Panc1 (cell line): ENCODE results near the gene RHOG. TPM values are rescaled to one million over a fixed set of nuclear protein-coding genes. Genes with fewer than 3 reads are reported as not detected.

Experiments
- ATAC-seq: fragments of 200-7000 bp; cut with Tn5 transposase; 2 replicates; pipeline ENCODE4 v1.9.1; 2020; ENCODE audit warnings: mild to moderate bottlenecking, moderate library complexity
- BruUV-seq: library from RNA; stranded (reverse); fragments of 400-500 nt; replicated peaks from 2 replicates; lab custom pipeline; 2021; lab: Mats Ljungman, UMichigan
- CTCF ChIA-PET: fragments of 300-600 bp; sonication (Branson Sonifier 250); formaldehyde crosslinking; loops from one replicate; lab custom pipeline; 2022; ENCODE audit warnings: antibody characterized with exemption; lab: Charles Lee
- POLR2A ChIA-PET: fragments of 300-600 bp; sonication (Branson Sonifier 250); formaldehyde crosslinking; loops from one replicate; lab custom pipeline; 2022; ENCODE audit warnings: antibody characterized with exemption; lab: Charles Lee
- DNase-seq: peaks from one replicate; pipeline ENCODE4 v3.0.0-alpha.2; 2010; ENCODE audit warnings: low read depth, low spot score
- H3K27ac ChIP-seq: 2 replicates; pipeline ENCODE4 v1.5.1; 2011; ENCODE audit warnings: mild to moderate bottlenecking, low read length, inconsistent platforms
- H3K27me3 ChIP-seq: fragments of 200-500 bp; sonication (Bioruptor generic); 2 replicates; pipeline ENCODE4 v1.6.0; 2014; ENCODE audit warnings: low read length, inconsistent platforms; ENCODE audit not compliant: control insufficient read depth, insufficient read depth
- H3K36me3 ChIP-seq: fragments of 200-500 bp; sonication (Bioruptor generic); 2 replicates; pipeline ENCODE4 v1.5.1; 2014; ENCODE audit warnings: inconsistent platforms, mild to moderate bottlenecking, low read length, moderate library complexity; ENCODE audit not compliant: control insufficient read depth, insufficient read depth
- H3K4me1 ChIP-seq: 2 replicates; pipeline ENCODE4 v1.5.1; 2011; ENCODE audit warnings: inconsistent platforms, mild to moderate bottlenecking, low read length, moderate library complexity; ENCODE audit not compliant: control insufficient read depth, insufficient read depth
- H3K4me3 ChIP-seq, 2 experiments: 2 replicates each; pipeline ENCODE4 v1.5.1; 2011 to 2012; ENCODE audit warnings: low read depth in 2 of 2, low read length in 2 of 2, mild to moderate bottlenecking in 2 of 2, inconsistent platforms in 1 of 2, moderate library complexity in 1 of 2
- H3K9me3 ChIP-seq: fragments of 200-500 bp; sonication (Bioruptor generic); 2 replicates; pipeline ENCODE4 v1.5.1; 2014; ENCODE audit warnings: low read depth, mild to moderate bottlenecking, inconsistent platforms, low read length, moderate library complexity; ENCODE audit not compliant: control insufficient read depth, insufficient read depth
- POLR2AphosphoS5 ChIP-seq: IDR thresholded peaks from 2 replicates; pipeline ENCODE4 v1.6.1; 2012; ENCODE audit warnings: mild to moderate bottlenecking, low read depth, low read length, moderate library complexity
- SIN3A ChIP-seq: IDR thresholded peaks from 2 replicates; pipeline ENCODE4 v1.6.1; 2012; ENCODE audit warnings: low read depth, mild to moderate bottlenecking, low read length, moderate library complexity, borderline replicate concordance; ENCODE audit not compliant: insufficient read depth
- TCF7L2 ChIP-seq: IDR thresholded peaks from 2 replicates; pipeline ENCODE4 v1.6.1; 2011; ENCODE audit warnings: mild to moderate bottlenecking, low read depth, low read length, inconsistent platforms
- in situ Hi-C: cut with HindIII; loops from 2 replicates; pipeline ENCODE4 v1.10.0; 2016; ENCODE audit warnings: low sequenced_read_pairs, low pct_unique_long_range_greater_than_20kb
- intact Hi-C: fragments of 100-400 bp; cut with micrococcal nuclease; formaldehyde crosslinking; loops from one replicate; pipeline ENCODE4 v1.10.0; 2022; ENCODE audit not compliant: unreplicated experiment
- total RNA-seq: library from RNA; stranded (reverse); gene quantifications from one replicate; pipeline ENCODE4 v1.2.1, GENCODE V29; 2021; ENCODE audit not compliant: unreplicated experiment
- TF ChIP-seq, protein P1 (sequence below): fragments of 450-650 bp; IDR thresholded peaks from 2 replicates; pipeline ENCODE4 v1.5.1; 2017; ENCODE audit warnings: mild to moderate bottlenecking
- TF ChIP-seq, protein P2 (sequence below), 2 experiments: IDR thresholded peaks; 2 replicates each; pipeline ENCODE4 v1.6.1; 2011 to 2012; ENCODE audit warnings: low read depth in 2 of 2, control low read depth in 1 of 2, low read length in 1 of 2, mild to moderate bottlenecking in 1 of 2, moderate library complexity in 1 of 2; ENCODE audit not compliant: insufficient read depth in 1 of 2

The RHOG gene
- total RNA-seq, 1 experiment from 2014 or later: 156 TPM

DNA sequence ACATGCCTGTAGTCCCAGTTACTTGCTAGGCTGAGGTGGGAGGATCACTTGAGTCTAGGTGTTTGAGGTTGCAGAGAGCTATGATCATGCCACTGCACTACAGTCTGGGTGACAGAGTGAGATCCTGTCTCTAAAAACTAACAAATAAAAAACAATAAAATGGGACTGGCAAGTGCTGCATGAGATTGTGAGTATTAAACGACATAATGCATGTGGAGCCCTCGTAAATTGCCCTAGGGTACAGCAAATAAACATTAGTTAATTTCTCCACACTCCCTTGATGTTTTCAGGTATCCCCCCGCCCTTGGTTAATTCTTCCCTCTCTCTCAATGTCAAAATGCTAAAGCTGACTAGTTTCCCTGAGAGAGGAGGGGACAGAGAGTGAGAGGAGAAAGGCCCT, 4.9 kb upstream of the RHOG start:
- intact Hi-C loops (no loop called here), in situ Hi-C loops (no loop called here)
- DNase-seq (no peak), ATAC-seq (no peak)
- H3K36me3 ChIP-seq: no peaks in the 10 kb centered on the region
- ChIA-PET POLR2A (no interaction called here), CTCF (no interaction called here)
- no TSS peak for BruUV-seq
- no peaks in the 10 kb centered on the region; the same call in 1 of the 2 replicates for H3K27me3 ChIP-seq
- H3K9me3 ChIP-seq: no peaks in the 10 kb centered on the region
- H3K4me3 ChIP-seq: no peak overlapping the region
- TF ChIP-seq, protein P1, sequence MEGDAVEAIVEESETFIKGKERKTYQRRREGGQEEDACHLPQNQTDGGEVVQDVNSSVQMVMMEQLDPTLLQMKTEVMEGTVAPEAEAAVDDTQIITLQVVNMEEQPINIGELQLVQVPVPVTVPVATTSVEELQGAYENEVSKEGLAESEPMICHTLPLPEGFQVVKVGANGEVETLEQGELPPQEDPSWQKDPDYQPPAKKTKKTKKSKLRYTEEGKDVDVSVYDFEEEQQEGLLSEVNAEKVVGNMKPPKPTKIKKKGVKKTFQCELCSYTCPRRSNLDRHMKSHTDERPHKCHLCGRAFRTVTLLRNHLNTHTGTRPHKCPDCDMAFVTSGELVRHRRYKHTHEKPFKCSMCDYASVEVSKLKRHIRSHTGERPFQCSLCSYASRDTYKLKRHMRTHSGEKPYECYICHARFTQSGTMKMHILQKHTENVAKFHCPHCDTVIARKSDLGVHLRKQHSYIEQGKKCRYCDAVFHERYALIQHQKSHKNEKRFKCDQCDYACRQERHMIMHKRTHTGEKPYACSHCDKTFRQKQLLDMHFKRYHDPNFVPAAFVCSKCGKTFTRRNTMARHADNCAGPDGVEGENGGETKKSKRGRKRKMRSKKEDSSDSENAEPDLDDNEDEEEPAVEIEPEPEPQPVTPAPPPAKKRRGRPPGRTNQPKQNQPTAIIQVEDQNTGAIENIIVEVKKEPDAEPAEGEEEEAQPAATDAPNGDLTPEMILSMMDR: no peak
- TF ChIP-seq SIN3A (no peak), TCF7L2 (no peak), POLR2AphosphoS5 (no peak)
- TF ChIP-seq, protein P2, sequence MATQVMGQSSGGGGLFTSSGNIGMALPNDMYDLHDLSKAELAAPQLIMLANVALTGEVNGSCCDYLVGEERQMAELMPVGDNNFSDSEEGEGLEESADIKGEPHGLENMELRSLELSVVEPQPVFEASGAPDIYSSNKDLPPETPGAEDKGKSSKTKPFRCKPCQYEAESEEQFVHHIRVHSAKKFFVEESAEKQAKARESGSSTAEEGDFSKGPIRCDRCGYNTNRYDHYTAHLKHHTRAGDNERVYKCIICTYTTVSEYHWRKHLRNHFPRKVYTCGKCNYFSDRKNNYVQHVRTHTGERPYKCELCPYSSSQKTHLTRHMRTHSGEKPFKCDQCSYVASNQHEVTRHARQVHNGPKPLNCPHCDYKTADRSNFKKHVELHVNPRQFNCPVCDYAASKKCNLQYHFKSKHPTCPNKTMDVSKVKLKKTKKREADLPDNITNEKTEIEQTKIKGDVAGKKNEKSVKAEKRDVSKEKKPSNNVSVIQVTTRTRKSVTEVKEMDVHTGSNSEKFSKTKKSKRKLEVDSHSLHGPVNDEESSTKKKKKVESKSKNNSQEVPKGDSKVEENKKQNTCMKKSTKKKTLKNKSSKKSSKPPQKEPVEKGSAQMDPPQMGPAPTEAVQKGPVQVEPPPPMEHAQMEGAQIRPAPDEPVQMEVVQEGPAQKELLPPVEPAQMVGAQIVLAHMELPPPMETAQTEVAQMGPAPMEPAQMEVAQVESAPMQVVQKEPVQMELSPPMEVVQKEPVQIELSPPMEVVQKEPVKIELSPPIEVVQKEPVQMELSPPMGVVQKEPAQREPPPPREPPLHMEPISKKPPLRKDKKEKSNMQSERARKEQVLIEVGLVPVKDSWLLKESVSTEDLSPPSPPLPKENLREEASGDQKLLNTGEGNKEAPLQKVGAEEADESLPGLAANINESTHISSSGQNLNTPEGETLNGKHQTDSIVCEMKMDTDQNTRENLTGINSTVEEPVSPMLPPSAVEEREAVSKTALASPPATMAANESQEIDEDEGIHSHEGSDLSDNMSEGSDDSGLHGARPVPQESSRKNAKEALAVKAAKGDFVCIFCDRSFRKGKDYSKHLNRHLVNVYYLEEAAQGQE (IDR thresholded peaks at IDR 0.05; ENCODE audit: insufficient read depth in 1 of 2, low read depth in 2 of 2, low read length in 1 of 2): no peak
- H3K4me1 ChIP-seq: peaks cover 4% of the 10 kb centered on the region
- H3K27ac ChIP-seq: no peak overlapping the region

DNA sequence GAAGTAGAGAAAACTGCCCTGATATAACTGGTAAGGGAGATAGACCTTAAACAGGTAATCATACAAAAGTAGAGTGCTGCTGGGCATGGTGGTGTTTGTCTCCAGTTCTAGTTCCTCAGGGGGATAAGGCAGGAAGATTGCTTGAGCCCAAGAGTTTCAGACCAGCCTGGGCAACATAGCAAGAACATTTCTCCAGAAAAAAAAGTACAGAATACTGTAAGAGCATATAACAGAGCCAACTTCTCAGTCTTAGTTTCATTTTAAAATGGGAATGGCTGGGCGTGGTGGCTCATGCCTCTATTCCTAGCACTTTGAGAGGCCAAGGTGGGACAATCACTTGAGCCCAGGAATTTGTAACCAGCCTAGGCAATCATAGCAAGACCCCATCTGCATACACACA, 4.5 kb upstream of the RHOG start:
- ATAC-seq: no peak
- CTCF ChIA-PET: no interaction called here
- in situ Hi-C loops: no loop called here

More for the DNA sequence above, 4.5 kb upstream of the RHOG start:
- no peak for TF ChIP-seq TCF7L2
- TF ChIP-seq, protein P1: no peak
- no peak for TF ChIP-seq SIN3A
- TF ChIP-seq, protein P2 (IDR thresholded peaks at IDR 0.05; ENCODE audit: insufficient read depth in 1 of 2, low read depth in 2 of 2, low read length in 1 of 2): no peak
- TF ChIP-seq POLR2AphosphoS5: no peak
- BruUV-seq: no TSS peak
- POLR2A ChIA-PET: no interaction called here
- Histone ChIP-seq H3K4me1 (peaks cover 4% of the 10 kb centered on the region), H3K27ac (no peak overlapping the region), H3K9me3 (no peaks in the 10 kb centered on the region), H3K36me3 (no peaks in the 10 kb centered on the region), H3K4me3 (no peak overlapping the region), H3K27me3 (no peaks in the 10 kb centered on the region; the same call in 1 of the 2 replicates)
- DNase-seq: no peak
- intact Hi-C loops: no loop called here
